A549 treated with CORT108297 at 1 μM for 4 hours (cell line): ENCODE data around the gene ZWILCH. TPM values are rescaled to one million over a fixed set of nuclear protein-coding genes. Genes with fewer than 3 reads are reported as not detected.

Source experiments
- total RNA-seq: library from RNA; stranded (reverse); fragments of 200-300 nt; extraction: Qiagen RNA extraction; gene quantifications from 5 replicates; pipeline ENCODE4 v1.2.3, GENCODE V29; 2022

The ZWILCH gene
- total RNA-seq: 31.6 to 41.5 TPM (median 36.6 TPM) in 5 replicates

GRCh38 chr15:66504563-66505429, at the start of gene ZWILCH, which contains the start of gene RPL4:
ZWILCH (plus strand) TSS chr15:66505326; CDS start chr15:66505339, 13 bp downstream.
RPL4 (minus strand) TSS chr15:66504855; CDS start chr15:66504790, 65 bp downstream.

GRCh38 chr15:66497502-66498455, 7.3 kb upstream of the ZWILCH start, which contains the start of gene SNAPC5:
SNAPC5 (minus strand) TSS chr15:66497762; CDS start chr15:66497731, 31 bp downstream.

GRCh38 chr15:66565741-66566144, 60.6 kb downstream of the ZWILCH start, which contains the start of gene LCTL:
LCTL (minus strand) TSS chr15:66565998; CDS start chr15:66565365, 633 bp downstream.

Other genes with a start within 250 kb of the ZWILCH start
- 27.3 to 39.9 TPM (median 34.9 TPM) in 5 replicates for gene DIS3L, start 211.8 kb upstream of the ZWILCH start, total RNA-seq
- gene TIPIN, start 148.6 kb upstream of the ZWILCH start, total RNA-seq: 22.4 to 30.0 TPM (median 24.9 TPM) in 5 replicates
- 75.9 to 113 TPM (median 103 TPM) in 5 replicates for gene MAP2K1, start 118.4 kb upstream of the ZWILCH start, total RNA-seq
- gene SNAPC5, start 7.6 kb upstream of the ZWILCH start, total RNA-seq: 46.1 to 66.9 TPM (median 48.9 TPM) in 5 replicates
- gene RPL4, start 471 bp upstream of the ZWILCH start, total RNA-seq: 4,981 to 5,916 TPM (median 5,316 TPM) in 5 replicates
- 0.05 TPM in 1 of 5 replicates, not detected in the others for gene LCTL, start 60.7 kb downstream of the ZWILCH start, total RNA-seq
- gene SMAD6, start 196.9 kb downstream of the ZWILCH start, total RNA-seq: 15.1 to 25.1 TPM (median 23.1 TPM) in 5 replicates